Neural crest cell (in vitro differentiated cells): Measurements from ENCODE around the gene BDKRB2. TPM values are rescaled to one million over a fixed set of nuclear protein-coding genes. Genes with fewer than 3 reads are reported as not detected.
"Not testable (repeated sequence)": the region's sequence is repeated elsewhere in the genome, so short reads cannot be mapped to it uniquely, and the experiment has no call there.

Experiments used
- DNase-seq: peaks from one replicate; pipeline ENCODE4 v3.0.0; 2021; ENCODE audit warnings: low read depth, mixed read lengths, low spot score
- H3K27ac Mint-ChIP-seq: one replicate; pipeline ENCODE4 v1.8.0; 2021; ENCODE audit warnings: mild to moderate bottlenecking, mixed read lengths; ENCODE audit not compliant: unreplicated experiment
- H3K27me3 Mint-ChIP-seq: 2 replicates; pipeline ENCODE4 v1.8.0; 2021; ENCODE audit warnings: low read depth, mild to moderate bottlenecking, mixed read lengths
- H3K36me3 Mint-ChIP-seq: 2 replicates; pipeline ENCODE4 v1.8.0; 2021; ENCODE audit warnings: low read depth, mild to moderate bottlenecking, mixed read lengths
- H3K4me1 Mint-ChIP-seq: 2 replicates; pipeline ENCODE4 v1.8.0; 2021; ENCODE audit warnings: mixed read lengths
- H3K4me3 Mint-ChIP-seq: one replicate; pipeline ENCODE4 v1.8.0; 2021; ENCODE audit warnings: mild to moderate bottlenecking, mixed read lengths
- H3K9me3 Mint-ChIP-seq: 2 replicates; pipeline ENCODE4 v1.8.0; 2021; ENCODE audit warnings: mixed read lengths
- total RNA-seq: library from RNA; stranded (reverse); gene quantifications from 2 replicates; pipeline ENCODE4 v1.2.1, GENCODE V29; 2021
- TF ChIP-seq, protein P1 (sequence below): fragments of 200-600 bp; sonication (generic); conservative IDR thresholded peaks from 2 replicates; pipeline ENCODE4 v1.5.0; 2021; ENCODE audit warnings: antibody characterized with exemption, mild to moderate bottlenecking

BDKRB2 gene
- total RNA-seq, 1 donor from 2014 or later = 0.09 TPM

DNA sequence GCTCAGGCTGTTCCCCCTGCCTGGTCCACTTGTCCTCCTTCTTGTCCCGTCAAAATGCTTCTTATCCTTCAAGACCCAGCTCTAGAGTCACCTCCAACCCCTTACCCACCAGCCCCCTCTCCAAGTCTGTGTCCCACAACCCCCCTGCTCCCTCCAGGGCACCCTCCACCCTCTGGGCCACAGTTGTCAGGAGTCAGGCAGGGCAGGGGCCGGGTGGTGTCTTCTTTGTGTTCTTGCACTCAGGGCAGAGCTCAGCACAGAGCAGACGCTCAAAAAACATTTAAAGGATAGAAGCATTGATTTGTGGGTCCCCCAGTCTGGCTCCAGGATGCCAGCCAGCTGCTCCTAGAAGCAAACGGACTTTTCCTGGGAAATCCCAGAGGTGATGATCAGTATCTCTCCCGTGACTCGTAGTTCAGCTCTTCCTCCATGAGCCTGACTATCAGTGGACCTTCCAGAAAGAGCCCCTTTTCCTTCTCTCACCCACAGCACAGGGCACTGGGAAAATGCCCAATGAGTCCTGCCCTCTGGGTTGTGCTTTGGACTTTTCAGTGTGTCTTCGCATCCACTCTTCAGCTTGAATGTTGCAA, 34.1 kb downstream of the BDKRB2 start:
- TF ChIP-seq, protein P1, sequence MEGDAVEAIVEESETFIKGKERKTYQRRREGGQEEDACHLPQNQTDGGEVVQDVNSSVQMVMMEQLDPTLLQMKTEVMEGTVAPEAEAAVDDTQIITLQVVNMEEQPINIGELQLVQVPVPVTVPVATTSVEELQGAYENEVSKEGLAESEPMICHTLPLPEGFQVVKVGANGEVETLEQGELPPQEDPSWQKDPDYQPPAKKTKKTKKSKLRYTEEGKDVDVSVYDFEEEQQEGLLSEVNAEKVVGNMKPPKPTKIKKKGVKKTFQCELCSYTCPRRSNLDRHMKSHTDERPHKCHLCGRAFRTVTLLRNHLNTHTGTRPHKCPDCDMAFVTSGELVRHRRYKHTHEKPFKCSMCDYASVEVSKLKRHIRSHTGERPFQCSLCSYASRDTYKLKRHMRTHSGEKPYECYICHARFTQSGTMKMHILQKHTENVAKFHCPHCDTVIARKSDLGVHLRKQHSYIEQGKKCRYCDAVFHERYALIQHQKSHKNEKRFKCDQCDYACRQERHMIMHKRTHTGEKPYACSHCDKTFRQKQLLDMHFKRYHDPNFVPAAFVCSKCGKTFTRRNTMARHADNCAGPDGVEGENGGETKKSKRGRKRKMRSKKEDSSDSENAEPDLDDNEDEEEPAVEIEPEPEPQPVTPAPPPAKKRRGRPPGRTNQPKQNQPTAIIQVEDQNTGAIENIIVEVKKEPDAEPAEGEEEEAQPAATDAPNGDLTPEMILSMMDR = no peak
- Mint-ChIP-seq H3K4me1 (no peaks in the 10 kb centered on the region), H3K9me3 (peaks cover 9% of the 10 kb centered on the region), H3K4me3 (no peak overlapping the region), H3K27ac (no peak overlapping the region), H3K36me3 (no peaks in the 10 kb centered on the region), H3K27me3 (no peaks in the 10 kb centered on the region)
- no peak for DNase-seq

DNA sequence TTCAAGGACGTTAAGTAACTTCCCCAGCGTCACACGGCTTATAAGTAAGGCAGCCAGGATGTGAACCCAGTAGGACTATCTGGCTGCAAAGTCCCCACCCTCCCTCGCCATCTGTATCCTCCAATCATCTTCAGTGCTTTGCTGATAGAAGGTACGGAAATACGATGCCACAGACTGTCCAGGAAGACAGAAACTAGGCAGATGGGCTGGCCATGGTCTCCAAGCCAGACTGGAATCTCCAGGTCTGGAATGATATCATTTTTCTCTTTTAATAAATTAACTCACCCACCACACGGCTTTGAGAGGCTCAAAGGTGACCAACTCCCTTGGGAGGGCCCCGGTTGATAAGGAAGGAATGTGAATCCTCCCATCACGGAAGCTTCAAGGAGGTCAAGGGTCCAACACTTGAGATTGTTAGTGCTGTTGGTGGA, 35.1 kb downstream of the BDKRB2 start:
- no peak for DNase-seq
- Mint-ChIP-seq H3K4me3 (no peak overlapping the region), H3K4me1 (no peaks in the 10 kb centered on the region), H3K27ac (no peak overlapping the region), H3K9me3 (peaks cover 10% of the 10 kb centered on the region), H3K27me3 (no peaks in the 10 kb centered on the region), H3K36me3 (no peaks in the 10 kb centered on the region)
- TF ChIP-seq, protein P1 = no peak

DNA sequence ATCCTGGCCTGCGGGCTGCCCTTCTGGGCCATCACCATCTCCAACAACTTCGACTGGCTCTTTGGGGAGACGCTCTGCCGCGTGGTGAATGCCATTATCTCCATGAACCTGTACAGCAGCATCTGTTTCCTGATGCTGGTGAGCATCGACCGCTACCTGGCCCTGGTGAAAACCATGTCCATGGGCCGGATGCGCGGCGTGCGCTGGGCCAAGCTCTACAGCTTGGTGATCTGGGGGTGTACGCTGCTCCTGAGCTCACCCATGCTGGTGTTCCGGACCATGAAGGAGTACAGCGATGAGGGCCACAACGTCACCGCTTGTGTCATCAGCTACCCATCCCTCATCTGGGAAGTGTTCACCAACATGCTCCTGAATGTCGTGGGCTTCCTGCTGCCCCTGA, 36.0 kb downstream of the BDKRB2 start:
- H3K27me3 Mint-ChIP-seq = peaks cover 5% of the 10 kb centered on the region
- no peaks in the 10 kb centered on the region for H3K36me3 Mint-ChIP-seq
- no peak overlapping the region for H3K27ac Mint-ChIP-seq
- TF ChIP-seq, protein P1 = no peak
- no peak overlapping the region for H3K4me3 Mint-ChIP-seq
- H3K4me1 Mint-ChIP-seq = no peaks in the 10 kb centered on the region
- no peak for DNase-seq
- H3K9me3 Mint-ChIP-seq = peaks cover 16% of the 10 kb centered on the region

DNA sequence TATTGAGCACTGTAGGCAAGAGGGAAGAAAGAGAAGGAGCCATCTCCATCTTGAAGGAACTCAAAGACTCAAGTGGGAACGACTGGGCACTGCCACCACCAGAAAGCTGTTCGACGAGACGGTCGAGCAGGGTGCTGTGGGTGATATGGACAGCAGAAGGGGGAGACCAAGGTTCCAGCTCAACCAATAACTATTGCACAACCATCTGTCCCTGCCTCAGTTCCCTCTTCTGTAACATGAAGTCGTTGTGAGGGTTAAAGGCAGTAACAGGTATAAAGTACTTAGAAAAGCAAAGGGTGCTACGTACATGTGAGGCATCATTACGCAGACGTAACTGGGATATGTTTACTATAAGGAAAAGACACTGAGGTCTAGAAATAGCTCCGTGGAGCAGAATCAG, 37.5 kb downstream of the BDKRB2 start:
- TF ChIP-seq, protein P1 = no peak
- no peak for DNase-seq
- Mint-ChIP-seq H3K4me1 (no peaks in the 10 kb centered on the region), H3K4me3 (no peak overlapping the region), H3K27me3 (peaks cover 5% of the 10 kb centered on the region), H3K27ac (no peak overlapping the region), H3K36me3 (no peaks in the 10 kb centered on the region), H3K9me3 (peaks cover 22% of the 10 kb centered on the region)

DNA sequence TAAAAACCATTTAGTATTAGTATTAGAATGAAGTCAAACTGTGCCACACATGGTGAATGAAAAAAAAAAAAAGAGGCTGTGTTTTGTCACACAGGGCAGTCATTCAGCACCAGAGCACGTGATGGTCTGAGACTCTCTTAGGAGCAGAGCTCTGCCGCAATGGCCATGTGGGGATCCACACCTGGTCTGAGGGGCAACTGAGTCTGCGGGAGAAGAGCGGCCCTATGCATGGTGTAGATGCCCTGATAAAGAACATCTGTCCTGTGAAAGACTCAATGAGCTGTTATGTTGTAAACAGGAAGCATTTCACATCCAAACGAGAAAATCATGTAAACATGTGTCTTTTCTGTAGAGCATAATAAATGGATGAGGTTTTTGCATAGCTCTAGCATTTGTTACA, 39.1 kb downstream of the BDKRB2 start:
- no peak for DNase-seq
- peaks cover 24% of the 10 kb centered on the region for H3K9me3 Mint-ChIP-seq
- H3K36me3 Mint-ChIP-seq = no peaks in the 10 kb centered on the region
- peaks cover 5% of the 10 kb centered on the region for H3K27me3 Mint-ChIP-seq
- H3K27ac Mint-ChIP-seq = no peak overlapping the region
- no peak overlapping the region for H3K4me3 Mint-ChIP-seq
- TF ChIP-seq, protein P1 = no peak
- no peaks in the 10 kb centered on the region for H3K4me1 Mint-ChIP-seq

DNA sequence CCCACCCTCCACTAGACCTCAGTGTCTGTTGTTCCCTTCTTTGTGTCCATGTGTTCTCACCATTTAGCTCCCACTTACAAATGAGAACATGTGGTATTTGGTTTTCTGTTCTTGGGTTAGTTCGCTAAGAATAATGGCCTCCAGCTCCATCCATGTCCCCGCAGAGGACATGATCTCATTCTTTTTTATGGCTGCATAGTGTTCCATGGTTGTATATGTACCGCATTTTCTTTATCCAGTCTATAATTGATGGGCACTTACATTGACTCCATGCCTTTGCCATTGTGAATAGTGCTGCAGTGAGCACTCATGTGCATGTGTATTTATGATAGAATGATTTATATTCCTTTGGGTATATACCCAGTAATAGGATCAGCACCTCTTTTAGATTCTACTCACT, 40.4 kb downstream of the BDKRB2 start:
- not testable (repeated sequence) for H3K4me1 Mint-ChIP-seq, H3K27me3 Mint-ChIP-seq, DNase-seq, H3K4me3 Mint-ChIP-seq, H3K27ac Mint-ChIP-seq, H3K36me3 Mint-ChIP-seq
- H3K9me3 Mint-ChIP-seq = peaks cover 24% of the 10 kb centered on the region
